Ovary (tissue), 9 donors: ENCODE data around the gene FOXQ1. TPM values are rescaled to one million over a fixed set of nuclear protein-coding genes. Genes with fewer than 3 reads are reported as not detected.

ENCODE experiments used
- DNase-seq, 5 donors: peaks; one replicate each; pipeline ENCODE4 v3.0.0-alpha.2; 2019 to 2020
- H3K27ac ChIP-seq, 2 donors: fragments of 200-600 bp; one replicate each; pipeline versions ENCODE4 v1.5.1 to v1.8.0; 2019 to 2022
- H3K27me3 ChIP-seq: fragments of 200-600 bp; one replicate; pipeline ENCODE4 v1.8.0; 2022
- H3K36me3 ChIP-seq: fragments of 200-600 bp; sonication (generic); one replicate; pipeline ENCODE4 v1.5.1; 2019
- H3K4me1 ChIP-seq: one replicate; pipeline ENCODE4 v1.8.1; 2013; ENCODE audit warnings: mild to moderate bottlenecking, moderate library complexity; ENCODE audit not compliant: insufficient read depth
- H3K4me3 ChIP-seq: fragments of 200-600 bp; sonication (generic); one replicate; pipeline ENCODE4 v1.5.1; 2017
- H3K9me3 ChIP-seq, 2 donors: fragments of 200-600 bp in 1 of 2; sonication (generic) in 1 of 2; one replicate each; pipeline versions ENCODE4 v1.5.1 to v1.8.1; 2013 to 2019; ENCODE audit warnings: mild to moderate bottlenecking in 1 of 2, moderate library complexity in 1 of 2
- CTCF ChIP-seq, 3 donors: fragments of 450-650 bp in 2 of 3; fragments of 200-600 bp in 1 of 3; IDR thresholded peaks; one replicate each; pipeline versions ENCODE4 v1.5.1 to v1.8.0; 2016 to 2022; ENCODE audit warnings: antibody characterized with exemption in 3 of 3, mild to moderate bottlenecking in 1 of 3
- EP300 ChIP-seq: sonication (generic); formaldehyde crosslinking; IDR thresholded peaks from one replicate; pipeline ENCODE4 v1.6.1; 2017; ENCODE audit warnings: antibody characterized with exemption
- POLR2A ChIP-seq: fragments of 450-650 bp; IDR thresholded peaks from one replicate; pipeline ENCODE4 v1.6.1; 2017; ENCODE audit warnings: antibody characterized with exemption, mild to moderate bottlenecking, moderate library complexity
- WGBS, 3 donors: extraction: QIAGEN DNeasy Blood & Tissue Kit in 1 of 3; methylation state at CpG; one replicate each; pipeline versions ENCODE4 v1.1.5 to v1.1.7; 2013 to 2017; 5-methylcytosine and 5-hydroxymethylcytosine counted together
- intact Hi-C, 4 donors: fragments of 100-400 bp; cut with DNase I; formaldehyde crosslinking; loops; one replicate each; pipeline versions ENCODE4 v1.11.0 to v1.15.1; 2022 to 2023
- polyA plus RNA-seq, 2 donors: library from polyadenylated mRNA; stranded (reverse); fragments of 200-250 nt in 1 of 2; fragments of 350-450 nt in 1 of 2; fragmentation: Illumina TruSeq in 1 of 2; extraction: RNeasy Lipid Tissue Mini Kit (QIAGEN cat#74804) in 1 of 2; gene quantifications; one replicate each; pipeline ENCODE4 v1.2.3, GENCODE V29; 2013 to 2014
- total RNA-seq, 7 donors: library from RNA; depleted of rRNA in 2 of 7; stranded (reverse); fragments of >200 nt in 2 of 7; fragmentation: NEBNext Ultra II Directional in 3 of 7; extraction: Animal tissue kit (Norgen Biotek cat#: 25700) in 3 of 7; gene quantifications; one replicate each; pipeline versions ENCODE4 v1.1.0 to v1.2.4, GENCODE V29; 2016 to 2023
- donor health status: DM: no; HTN: no; CAD: no; lungs with moderate emphysema.
- donor health status: DM: no; HTN: no; CAD: no.
- donor health status: Bipolar disorder and iron deficiency.
- donor health status: DM: yes; HTN: yes; CAD: no.
- donor health status: DM: no; HTN: no; CAD: no.
- donor health status: DM: yes; HTN: yes; CAD: no.

Gene FOXQ1
- total and polyA plus RNA-seq, 9 donors: 0.07 to 4.3 (median 0.77) TPM; not detected in 1

GRCh38 chr6:1287103-1287591 lies 24.8 kb upstream of the FOXQ1 start:
- no peaks in the 10 kb centered on the region for H3K9me3 ChIP-seq
- H3K4me3 ChIP-seq: no peak overlapping the region
- no peaks in the 10 kb centered on the region for H3K36me3 ChIP-seq
- intact Hi-C loops: no loop called here
- H3K27me3 ChIP-seq: no peaks in the 10 kb centered on the region
- 77 to 92% (median 82%) methylated on average over 7 of the region's 7 CpGs for WGBS, 3 donors
- no peak for DNase-seq
- H3K27ac ChIP-seq: no peak overlapping the region
- H3K4me1 ChIP-seq: no peaks in the 10 kb centered on the region
- TF ChIP-seq POLR2A (no peak), CTCF (IDR thresholded peaks at IDR 0.05) (no peak), EP300 (no peak)

- no peak for DNase-seq
- no peak overlapping the region for H3K4me3 ChIP-seq
- intact Hi-C loops: no loop called here
- 69 to 77% (median 75%) methylated on average over 6 of the region's 6 CpGs for WGBS, 3 donors
- no peaks in the 10 kb centered on the region for H3K36me3 ChIP-seq
- no peaks in the 10 kb centered on the region for H3K9me3 ChIP-seq
- H3K4me1 ChIP-seq: no peaks in the 10 kb centered on the region
- no peak for TF ChIP-seq EP300
- no peak for TF ChIP-seq POLR2A
- no peak for TF ChIP-seq CTCF (IDR thresholded peaks at IDR 0.05)
- H3K27ac ChIP-seq: no peak overlapping the region
- no peaks in the 10 kb centered on the region for H3K27me3 ChIP-seq
These were observed 21.8 kb upstream of the FOXQ1 start for GRCh38 chr6:1290086-1290485.

- intact Hi-C loops: no loop called here
- Histone ChIP-seq H3K27ac (no peak overlapping the region), H3K4me1 (no peaks in the 10 kb centered on the region), H3K36me3 (no peaks in the 10 kb centered on the region), H3K4me3 (no peak overlapping the region), H3K9me3 (no peaks in the 10 kb centered on the region), H3K27me3 (no peaks in the 10 kb centered on the region)
- 68 to 73% (median 70%) methylated on average over 4 of the region's 4 CpGs for WGBS, 3 donors
- no peak for DNase-seq
- no peak for TF ChIP-seq CTCF (IDR thresholded peaks at IDR 0.05)
- TF ChIP-seq EP300: no peak
These were observed 21.1 kb upstream of the FOXQ1 start for GRCh38 chr6:1290805-1291204.

- intact Hi-C loops: no loop called here
These were observed 20.5 kb upstream of the FOXQ1 start for GRCh38 chr6:1291381-1291780.

More at GRCh38 chr6:1291381-1291780, 20.5 kb upstream of the FOXQ1 start:
- H3K36me3 ChIP-seq: no peaks in the 10 kb centered on the region
- no peaks in the 10 kb centered on the region for H3K27me3 ChIP-seq
- WGBS, 3 donors: 74 to 88% (median 83%) methylated on average over 10 of the region's 10 CpGs
- no peak for DNase-seq
- no peak overlapping the region for H3K27ac ChIP-seq
- no peaks in the 10 kb centered on the region for H3K9me3 ChIP-seq
- H3K4me1 ChIP-seq: no peaks in the 10 kb centered on the region
- H3K4me3 ChIP-seq: no peak overlapping the region
- no peak for TF ChIP-seq EP300
- TF ChIP-seq POLR2A: no peak
- no peak for TF ChIP-seq CTCF (IDR thresholded peaks at IDR 0.05)
